ENCODE results near the gene DOCK7. TPM values are rescaled to one million over a fixed set of nuclear protein-coding genes. Genes with fewer than 3 reads are reported as not detected.

Gene DOCK7
- total and polyA plus RNA-seq, 2 of the 8 experiments (the other 6 are each of a cell fraction or from before 2014, with no cell fraction given), result 10.2 to 33.7 TPM

GRCh38 chr1:62544570-62544969 is 143.6 kb downstream of the DOCK7 start:
- DNase-seq (ENCODE audit: low read depth in 1 of 2, low spot score in 2 of 2) (no peak), FAIRE-seq (no peak)
- H3K56ac ChIP-seq (replicated peaks; ENCODE audit: insufficient read length, low read depth, low read length), result no peak overlapping the region
- H2BK12ac ChIP-seq (ENCODE audit: low read depth, low read length), result no peak overlapping the region
- H2AFZ ChIP-seq (ENCODE audit: low read length), result no peak overlapping the region
- H2BK20ac ChIP-seq (ENCODE audit: low read length), result no peak overlapping the region
- H3K4me1 ChIP-seq (replicated peaks in 1 of 4; ENCODE audit: control insufficient read depth in 3 of 4, insufficient read depth in 4 of 4, low read length in 3 of 4), result no peaks in the 10 kb centered on the region
- H3K4me2 ChIP-seq (ENCODE audit: insufficient read depth in 1 of 2, low read depth in 2 of 2, low read length in 2 of 2), result no peak overlapping the region
- no peak overlapping the region for H4K91ac ChIP-seq (replicated peaks; ENCODE audit: insufficient read length, low read length)
- no peak overlapping the region for H3K18ac ChIP-seq (ENCODE audit: extremely low read depth, low read length)
- H3K79me2 ChIP-seq (ENCODE audit: control insufficient read depth in 1 of 2, insufficient read depth in 2 of 2, low read length in 2 of 2), result no peaks in the 10 kb centered on the region
- peaks cover 0 to 3% (median 0%) of the 10 kb centered on the region in 4 experiments; a peak in 2 of 8 replicates for H3K36me3 ChIP-seq (ENCODE audit: control insufficient read depth in 2 of 4, insufficient read depth in 4 of 4, low read length in 3 of 4)
- H3K9ac ChIP-seq (replicated peaks in 1 of 4; ENCODE audit: extremely low read depth in 1 of 4, low read depth in 3 of 4, low read length in 3 of 4), result no peak overlapping the region
- H3K23me2 ChIP-seq (ENCODE audit: low read depth, low read length), result no peaks in the 10 kb centered on the region
- POLR2A ChIA-PET (ENCODE audit: partially characterized antibody), result no interaction called here
- no peaks in the 10 kb centered on the region for H3K27me3 ChIP-seq (replicated peaks in 1 of 4; ENCODE audit: control insufficient read depth in 3 of 4, extremely low read depth in 1 of 4, insufficient read depth in 3 of 4, low read length in 3 of 4)
- H3K4me3 ChIP-seq (ENCODE audit: extremely low read depth in 1 of 4, insufficient read depth in 2 of 4, low read depth in 3 of 4, low read length in 4 of 4), result no peak overlapping the region
- WGBS, 2 experiments (ENCODE audit: extremely low coverage in 1 of 2, insufficient coverage in 1 of 2, insufficient read length in 1 of 2, insufficient replicate concordance in 2 of 2, low coverage in 1 of 2, low lambda C conversion rate in 2 of 2, missing lambda C conversion rate in 1 of 2), result 89% methylated on average over 2 of the region's 2 CpGs; no CpG with 5 or more reads in 1 of the 2 experiments
- H2AK5ac ChIP-seq (ENCODE audit: low read depth, low read length), result no peak overlapping the region
- no peak overlapping the region for H3K4ac ChIP-seq (replicated peaks; ENCODE audit: insufficient read length, low read depth, low read length)
- H4K5ac ChIP-seq (ENCODE audit: insufficient read length, low read depth, low read length), result no peak overlapping the region
- no peak overlapping the region for H2BK120ac ChIP-seq (replicated peaks; ENCODE audit: low read depth, low read length)
- H3K9me3 ChIP-seq (ENCODE audit: insufficient read depth in 2 of 2, low read depth in 1 of 2, low read length in 1 of 2), result no peaks in the 10 kb centered on the region
- H4K8ac ChIP-seq (ENCODE audit: extremely low read depth, insufficient read depth, low read length), result no peak overlapping the region
- no peak overlapping the region for H2BK5ac ChIP-seq (ENCODE audit: low read depth, low read length)
- CTCF ChIA-PET (ENCODE audit: partially characterized antibody), result no interaction called here
- no peak overlapping the region for H3K14ac ChIP-seq (ENCODE audit: insufficient read length)
- no peak overlapping the region for H3K27ac ChIP-seq (ENCODE audit: low read depth, low read length)
- H4K20me1 ChIP-seq (replicated peaks in 1 of 2; ENCODE audit: control insufficient read depth in 1 of 2, insufficient read depth in 2 of 2, low read length in 2 of 2), result no peaks in the 10 kb centered on the region
- H3K79me1 ChIP-seq (ENCODE audit: low read depth, low read length), result no peaks in the 10 kb centered on the region
- no peak overlapping the region for H2BK15ac ChIP-seq (ENCODE audit: low read length)
- no peak overlapping the region for H3K23ac ChIP-seq (ENCODE audit: insufficient read length)
- TF ChIP-seq EP300 (IDR thresholded peaks at IDR 0.05; ENCODE audit: borderline replicate concordance in 1 of 2, low read depth in 2 of 2, low read length in 2 of 2) (no peak), BRCA1 (IDR thresholded peaks at IDR 0.05; ENCODE audit: low read depth, low read length) (no peak), PHF8 (conservative IDR thresholded peaks at IDR 0.05; ENCODE audit: low read depth, low read length) (no peak), CEBPB (IDR thresholded peaks at IDR 0.05; ENCODE audit: low read depth, low read length) (no peak), SIN3A (conservative IDR thresholded peaks at IDR 0.05 in 1 of 2, IDR thresholded peaks at IDR 0.05 in 1 of 2; ENCODE audit: low read depth in 1 of 2, low read length in 2 of 2) (no peak), MAFK (IDR thresholded peaks at IDR 0.05; ENCODE audit: low read depth, low read length) (no peak), ASH2L (IDR thresholded peaks at IDR 0.05; ENCODE audit: low read length) (no peak), TBP (IDR thresholded peaks at IDR 0.05; ENCODE audit: low read depth, low read length) (no peak), POLR2A (IDR thresholded peaks at IDR 0.05; ENCODE audit: control extremely low read depth in 1 of 2, low read depth in 2 of 2, low read length in 2 of 2) (no peak), TAF1 (IDR thresholded peaks at IDR 0.05; ENCODE audit: low read depth, low read length) (no peak), SRF (IDR thresholded peaks at IDR 0.05; ENCODE audit: low read depth, low read length) (no peak), FOSL1 (IDR thresholded peaks at IDR 0.05; ENCODE audit: insufficient read depth, low read depth, low read length) (no peak), KDM1A (IDR thresholded peaks at IDR 0.05; ENCODE audit: borderline replicate concordance, low read length) (no peak), KDM4A (IDR thresholded peaks at IDR 0.05; ENCODE audit: low read depth, low read length, severe bottlenecking) (no peak), JUND (IDR thresholded peaks at IDR 0.05; ENCODE audit: low read length) (no peak), CBX5 (IDR thresholded peaks at IDR 0.05; ENCODE audit: low read depth, low read length) (no peak)

Data from H1 (cell line).